GM21737 (cell line): ENCODE results near the gene C8A.

Source experiments
- ATAC-seq: cut with Tn5 transposase; IDR thresholded peaks from one replicate; pipeline ENCODE4 v1.9.1; 2021; ENCODE audit warnings: mild to moderate bottlenecking, moderate library complexity; ENCODE audit not compliant: unreplicated experiment

The C8A gene

GRCh38 chr1:56881417-56881816, 26.8 kb downstream of the C8A start:
- ATAC-seq = no peak

- no peak for ATAC-seq
These were observed 35.6 kb downstream of the C8A start for GRCh38 chr1:56890229-56890628.

GRCh38 chr1:56894014-56894413, 39.4 kb downstream of the C8A start:
- ATAC-seq = no peak

GRCh38 chr1:56897150-56898004, 42.8 kb downstream of the C8A start:
- no peak for ATAC-seq

GRCh38 chr1:56898005-56898373, 43.4 kb downstream of the C8A start:
- ATAC-seq = no peak

GRCh38 chr1:56898879-56899278, 44.3 kb downstream of the C8A start:
- ATAC-seq = no peak

- no peak for ATAC-seq
These were observed 47.1 kb downstream of the C8A start for GRCh38 chr1:56901716-56902115.

- no peak for ATAC-seq
These were observed 49.2 kb downstream of the C8A start for GRCh38 chr1:56903778-56904177.

GRCh38 chr1:56904663-56905397, 50.2 kb downstream of the C8A start:
- no peak for ATAC-seq

- ATAC-seq = no peak
These were observed 51.1 kb downstream of the C8A start for GRCh38 chr1:56905667-56906066.

- no peak for ATAC-seq
These were observed 54.1 kb downstream of the C8A start for GRCh38 chr1:56908619-56909221.

GRCh38 chr1:56910441-56910985, 55.9 kb downstream of the C8A start:
- ATAC-seq = no peak

- ATAC-seq = no peak
These were observed 56.7 kb downstream of the C8A start for GRCh38 chr1:56911098-56911938.

GRCh38 chr1:56912325-56912724, 57.7 kb downstream of the C8A start:
- no peak for ATAC-seq

GRCh38 chr1:56915960-56916359, 61.4 kb downstream of the C8A start:
- no peak for ATAC-seq

- no peak for ATAC-seq
These were observed 62.0 kb downstream of the C8A start for GRCh38 chr1:56916630-56917029.

GRCh38 chr1:56917356-56917755, 62.8 kb downstream of the C8A start:
- ATAC-seq = no peak

- no peak for ATAC-seq
These were observed 66.0 kb downstream of the C8A start for GRCh38 chr1:56920591-56921001.

- no peak for ATAC-seq
These were observed 66.9 kb downstream of the C8A start for GRCh38 chr1:56921479-56921878.

GRCh38 chr1:56922070-56922469, 67.5 kb downstream of the C8A start:
- no peak for ATAC-seq

- ATAC-seq = no peak
These were observed 67.9 kb downstream of the C8A start for GRCh38 chr1:56922507-56922906.
